ENCODE data around the gene RNF175. TPM values are rescaled to one million over a fixed set of nuclear protein-coding genes. Genes with fewer than 3 reads are reported as not detected.
"Not testable (repeated sequence)": the region's sequence is repeated elsewhere in the genome, so short reads cannot be mapped to it uniquely, and the experiment has no call there.

RNF175 gene
- total RNA-seq, 1 donor from 2014 or later = 5.5 TPM

- DNase-seq (ENCODE audit: low read depth) = peak; percentile 5
Observed at GRCh38 chr4:153683763-153684181, 76.1 kb downstream of the RNF175 start.

DNA sequence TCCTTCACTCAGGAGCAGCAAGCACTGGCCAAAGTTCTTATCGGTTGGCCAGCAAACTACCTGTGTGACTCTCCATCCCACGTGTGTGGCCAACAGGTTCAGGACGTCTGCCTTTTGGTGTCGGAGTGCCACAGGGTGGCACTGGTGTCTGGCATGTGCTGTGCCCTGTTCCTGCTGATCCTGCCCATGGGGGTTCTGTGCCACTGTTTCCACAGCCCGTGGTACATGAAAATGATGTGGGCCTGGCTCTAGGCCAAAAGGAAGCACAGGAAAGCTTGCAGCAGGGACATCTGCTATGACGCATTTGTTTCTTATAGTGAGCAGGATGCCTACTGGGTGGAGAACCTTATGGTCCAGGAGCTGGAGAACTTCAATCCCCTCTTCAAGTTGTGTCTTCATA is 80.3 kb downstream of the RNF175 start:
- DNase-seq (ENCODE audit: low read depth) = no peak

- DNase-seq (ENCODE audit: low read depth) = peak; percentile 94
Observed at GRCh38 chr4:153676984-153677383, 82.8 kb downstream of the RNF175 start.

- DNase-seq (ENCODE audit: low read depth) = peak; percentile 6
Observed at GRCh38 chr4:153676486-153676885, 83.3 kb downstream of the RNF175 start.

GRCh38 chr4:153669838-153670237 is 90.0 kb downstream of the RNF175 start:
- DNase-seq (ENCODE audit: low read depth) = no peak

GRCh38 chr4:153668647-153669046 is 91.2 kb downstream of the RNF175 start:
- no peak for DNase-seq (ENCODE audit: low read depth)

- not testable (repeated sequence) for DNase-seq (ENCODE audit: low read depth)
Observed at GRCh38 chr4:153666505-153666904, 93.3 kb downstream of the RNF175 start.

GRCh38 chr4:153663667-153664066 is 96.2 kb downstream of the RNF175 start:
- DNase-seq (ENCODE audit: low read depth) = no peak

DNA sequence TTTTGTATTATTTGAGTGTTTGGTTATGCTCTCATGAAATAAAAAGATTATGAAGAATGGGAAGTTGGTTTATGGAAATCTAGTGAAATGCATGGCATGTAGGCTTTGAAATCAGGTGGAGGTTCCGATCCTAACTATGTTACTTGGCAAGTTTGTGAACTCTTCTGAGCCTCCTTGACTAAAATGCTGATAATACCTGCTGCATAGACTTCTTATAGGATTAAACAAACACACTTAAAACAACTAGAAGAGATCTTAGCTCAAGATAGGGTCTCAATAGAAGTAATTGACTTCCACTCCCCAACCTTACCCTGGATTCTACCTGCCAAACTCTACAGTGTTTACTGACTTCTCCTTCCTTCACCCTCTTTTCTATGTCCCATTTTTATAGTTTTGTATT is 97.9 kb downstream of the RNF175 start:
- DNase-seq (ENCODE audit: low read depth) = no peak

DNA sequence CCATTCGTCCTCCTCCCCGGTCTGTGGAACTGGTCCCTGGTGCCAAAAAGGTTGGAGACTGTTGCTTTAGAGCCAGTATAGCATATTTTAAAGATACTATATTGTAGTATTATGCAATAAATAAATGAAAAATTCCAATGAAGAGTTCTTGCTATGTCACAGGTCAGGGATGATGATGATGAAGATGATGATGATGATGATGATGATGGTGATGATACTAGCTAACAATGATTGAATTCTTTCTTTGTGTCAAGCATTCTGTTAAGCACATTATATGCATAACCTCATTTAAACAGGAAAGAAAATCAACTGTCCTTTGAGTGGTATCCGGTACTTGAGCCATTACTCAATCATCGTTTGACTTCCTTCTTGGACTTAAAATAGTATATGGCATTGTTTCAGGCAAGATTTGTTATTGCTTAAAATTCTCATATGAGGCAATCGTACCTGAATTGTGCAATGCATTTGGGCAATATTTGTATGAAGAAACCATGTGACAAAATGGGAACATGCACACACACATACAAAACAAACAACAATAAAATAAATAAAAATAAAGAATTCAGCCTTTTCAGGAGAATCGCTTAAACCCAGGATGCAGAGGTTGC is 98.5 kb downstream of the RNF175 start:
- DNase-seq (ENCODE audit: low read depth) = no peak

Other genes starting within 250 kb of the RNF175 start
- 23.5 and 43.6 TPM in 2 replicates for gene TLR2, start 75.7 kb downstream of the RNF175 start, total RNA-seq
- gene SFRP2, start 29.1 kb upstream of the RNF175 start, total RNA-seq = 3.3 TPM in 1 of 2 replicates, not detected in the other

All from renal cortical epithelial cell (primary cell).